Measurements from ENCODE around the gene NEU2. TPM values are rescaled to one million over a fixed set of nuclear protein-coding genes. Genes with fewer than 3 reads are reported as not detected.

Gene NEU2
- total and polyA plus RNA-seq, 10 of the 15 experiments (the other 5 are each of a cell fraction or from before 2014, with no cell fraction given) = not detected

GRCh38 chr2:233079953-233080835 lies 47.7 kb downstream of the NEU2 start (continued):
- TF ChIP-seq E4F1 (IDR thresholded peaks at IDR 0.05; ENCODE audit: borderline replicate concordance, partially characterized antibody) (no peak), FOXM1 (IDR thresholded peaks at IDR 0.05; ENCODE audit: low read depth, low read length) (no peak), ATF7 (IDR thresholded peaks at IDR 0.05; ENCODE audit: low read depth) (0 out of 2 replicates have a peak, but pooled peaks have one; percentile 43), ZNF207 (IDR thresholded peaks at IDR 0.05; ENCODE audit: borderline replicate concordance) (no peak), IRF3 (IDR thresholded peaks at IDR 0.05) (no peak), ETV6 (conservative IDR thresholded peaks at IDR 0.05 in 1 of 2, IDR thresholded peaks at IDR 0.05 in 1 of 2; ENCODE audit: borderline replicate concordance in 1 of 2, low read depth in 1 of 2) (0 out of 4 replicates have a peak, but pooled peaks of 1 of the 2 experiments have one; percentile 13), IRF4 (IDR thresholded peaks at IDR 0.05; ENCODE audit: low read depth, low read length) (0 out of 2 replicates have a peak, but pooled peaks have one; percentile 18), IKZF2 (IDR thresholded peaks at IDR 0.05) (peak; percentile 76 to 86; a peak in 3 of 4 replicates), SMC3 (IDR thresholded peaks at IDR 0.05; ENCODE audit: borderline replicate concordance, low read length) (no peak), REST (IDR thresholded peaks at IDR 0.05; ENCODE audit: low read depth, low read length) (no peak), RELB (IDR thresholded peaks at IDR 0.05; ENCODE audit: low read depth) (peak; percentile 53), ESRRA (IDR thresholded peaks at IDR 0.05; ENCODE audit: low read length) (no peak), MYB (IDR thresholded peaks at IDR 0.05; ENCODE audit: borderline replicate concordance, low read depth, low read length) (no peak), ASH2L (IDR thresholded peaks at IDR 0.05; ENCODE audit: borderline replicate concordance, low read depth) (no peak)
